GM12872 (cell line): ENCODE measurements around the gene MALAT1.

Experiments used
- TF ChIP-seq, protein P1 (sequence below): IDR thresholded peaks from 3 replicates; pipeline ENCODE4 v1.5.1; 2011; ENCODE audit warnings: low read depth, mild to moderate bottlenecking, low read length, moderate library complexity; ENCODE audit not compliant: insufficient read depth

MALAT1 gene

DNA sequence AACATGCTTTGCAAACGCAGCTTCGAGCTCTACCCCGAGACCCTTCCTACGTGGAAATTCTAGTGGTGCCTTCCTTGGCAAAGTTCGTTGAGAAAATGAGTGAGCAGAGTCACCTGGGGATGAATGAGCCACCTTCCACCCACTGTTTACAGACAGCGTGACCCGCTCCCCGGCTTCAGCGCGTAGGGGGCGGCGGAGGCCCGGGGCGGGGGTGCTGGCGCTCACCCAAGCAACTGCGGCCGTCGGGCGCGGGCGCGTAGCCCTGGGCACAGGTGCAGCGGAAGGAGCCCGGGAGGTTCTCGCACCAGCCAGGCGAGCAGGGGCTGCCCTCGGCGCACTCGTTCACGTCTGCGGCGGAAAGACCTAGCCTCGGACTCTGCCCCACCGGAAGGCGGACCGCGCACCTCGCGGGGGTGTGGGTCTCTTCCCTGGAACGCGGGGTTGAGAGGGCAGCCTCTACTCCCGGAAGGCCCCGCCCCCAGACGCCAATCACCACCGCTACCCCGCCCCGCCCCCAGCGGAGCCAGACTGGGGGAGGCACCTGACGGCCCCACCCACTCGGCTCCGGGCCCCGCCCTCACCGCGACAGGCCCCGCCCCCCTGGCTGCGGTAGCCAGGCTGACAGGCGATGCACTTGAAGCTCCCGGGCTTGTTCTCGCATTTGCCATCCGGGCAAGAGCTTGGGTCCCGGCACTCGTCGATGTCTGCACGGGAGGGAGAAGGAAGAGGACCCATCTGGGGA, 47.5 kb downstream of the MALAT1 start:
- TF ChIP-seq, protein P1, sequence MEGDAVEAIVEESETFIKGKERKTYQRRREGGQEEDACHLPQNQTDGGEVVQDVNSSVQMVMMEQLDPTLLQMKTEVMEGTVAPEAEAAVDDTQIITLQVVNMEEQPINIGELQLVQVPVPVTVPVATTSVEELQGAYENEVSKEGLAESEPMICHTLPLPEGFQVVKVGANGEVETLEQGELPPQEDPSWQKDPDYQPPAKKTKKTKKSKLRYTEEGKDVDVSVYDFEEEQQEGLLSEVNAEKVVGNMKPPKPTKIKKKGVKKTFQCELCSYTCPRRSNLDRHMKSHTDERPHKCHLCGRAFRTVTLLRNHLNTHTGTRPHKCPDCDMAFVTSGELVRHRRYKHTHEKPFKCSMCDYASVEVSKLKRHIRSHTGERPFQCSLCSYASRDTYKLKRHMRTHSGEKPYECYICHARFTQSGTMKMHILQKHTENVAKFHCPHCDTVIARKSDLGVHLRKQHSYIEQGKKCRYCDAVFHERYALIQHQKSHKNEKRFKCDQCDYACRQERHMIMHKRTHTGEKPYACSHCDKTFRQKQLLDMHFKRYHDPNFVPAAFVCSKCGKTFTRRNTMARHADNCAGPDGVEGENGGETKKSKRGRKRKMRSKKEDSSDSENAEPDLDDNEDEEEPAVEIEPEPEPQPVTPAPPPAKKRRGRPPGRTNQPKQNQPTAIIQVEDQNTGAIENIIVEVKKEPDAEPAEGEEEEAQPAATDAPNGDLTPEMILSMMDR = no peak

DNA sequence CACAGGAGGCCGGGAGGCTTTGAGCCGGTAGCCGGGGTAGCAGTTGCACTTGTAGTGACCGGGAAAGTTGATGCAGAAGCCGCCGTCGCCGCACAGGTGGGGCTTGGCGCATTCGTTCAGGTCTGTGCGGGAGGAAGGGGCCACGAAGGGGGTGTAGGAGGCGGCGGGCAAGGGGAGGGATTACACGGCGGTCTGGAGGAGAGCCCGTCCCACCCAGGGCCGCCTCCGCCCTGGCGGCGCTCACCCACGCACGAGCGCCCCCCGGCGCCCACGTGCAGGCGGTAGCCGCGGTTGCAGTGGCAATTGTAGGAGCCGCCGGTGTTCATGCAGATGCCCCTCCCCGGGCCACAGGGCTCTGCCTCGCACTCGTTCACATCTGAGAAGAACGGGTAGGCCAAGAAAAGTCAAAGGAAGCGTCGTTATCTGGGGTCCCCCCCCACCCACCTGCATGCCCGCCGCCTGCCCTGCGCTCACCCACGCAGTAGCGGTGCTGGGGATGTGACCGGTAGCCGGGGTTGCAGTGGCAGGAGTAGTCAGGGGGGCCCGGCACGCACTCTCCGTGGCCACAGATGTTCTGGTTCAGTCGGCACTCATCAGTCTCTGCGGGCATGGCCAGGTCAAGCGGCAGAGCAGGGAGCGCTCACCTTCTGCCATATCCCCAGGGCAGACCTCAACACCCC, 48.7 kb downstream of the MALAT1 start:
- TF ChIP-seq, protein P1 = no peak

DNA sequence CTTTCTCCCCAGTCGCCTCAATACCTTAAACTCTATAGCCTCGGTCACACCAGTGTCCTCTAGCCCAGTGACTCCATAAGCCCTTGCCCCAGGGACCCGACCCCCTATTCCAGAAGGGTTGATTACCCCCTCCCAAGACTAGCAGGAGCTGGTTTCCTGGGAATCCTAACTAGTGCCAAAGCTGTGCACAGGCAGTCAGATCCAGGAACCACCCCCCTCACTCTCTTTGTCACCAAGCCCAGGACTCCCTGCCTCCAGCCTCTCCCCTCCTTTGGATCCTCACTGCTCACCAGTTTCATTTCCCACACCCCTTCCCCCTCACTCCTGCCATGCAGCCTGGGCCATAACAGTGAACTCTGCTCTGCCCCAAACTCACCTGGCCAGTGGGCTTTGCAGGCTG, 49.5 kb downstream of the MALAT1 start:
- TF ChIP-seq, protein P1 = no peak

DNA sequence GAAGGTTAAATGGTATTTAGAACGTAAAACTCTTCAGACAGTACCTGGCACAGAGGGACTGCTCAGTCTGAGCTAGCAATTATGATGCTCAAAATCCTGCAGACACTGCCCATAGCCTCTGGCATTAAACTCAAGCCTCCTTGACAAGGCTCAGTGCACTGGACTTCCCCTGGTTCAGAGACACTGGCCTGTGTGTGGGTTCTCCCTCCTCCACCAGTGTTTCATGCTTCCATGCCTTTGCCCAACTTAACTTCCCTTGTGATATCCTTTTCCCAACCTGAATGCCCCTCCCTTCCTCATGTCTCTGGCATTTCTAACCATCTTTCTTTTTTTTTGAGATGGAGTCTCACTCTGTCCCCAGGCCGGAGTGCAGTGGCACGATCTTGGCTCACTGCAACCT, 50.3 kb downstream of the MALAT1 start:
- TF ChIP-seq, protein P1 = no peak

DNA sequence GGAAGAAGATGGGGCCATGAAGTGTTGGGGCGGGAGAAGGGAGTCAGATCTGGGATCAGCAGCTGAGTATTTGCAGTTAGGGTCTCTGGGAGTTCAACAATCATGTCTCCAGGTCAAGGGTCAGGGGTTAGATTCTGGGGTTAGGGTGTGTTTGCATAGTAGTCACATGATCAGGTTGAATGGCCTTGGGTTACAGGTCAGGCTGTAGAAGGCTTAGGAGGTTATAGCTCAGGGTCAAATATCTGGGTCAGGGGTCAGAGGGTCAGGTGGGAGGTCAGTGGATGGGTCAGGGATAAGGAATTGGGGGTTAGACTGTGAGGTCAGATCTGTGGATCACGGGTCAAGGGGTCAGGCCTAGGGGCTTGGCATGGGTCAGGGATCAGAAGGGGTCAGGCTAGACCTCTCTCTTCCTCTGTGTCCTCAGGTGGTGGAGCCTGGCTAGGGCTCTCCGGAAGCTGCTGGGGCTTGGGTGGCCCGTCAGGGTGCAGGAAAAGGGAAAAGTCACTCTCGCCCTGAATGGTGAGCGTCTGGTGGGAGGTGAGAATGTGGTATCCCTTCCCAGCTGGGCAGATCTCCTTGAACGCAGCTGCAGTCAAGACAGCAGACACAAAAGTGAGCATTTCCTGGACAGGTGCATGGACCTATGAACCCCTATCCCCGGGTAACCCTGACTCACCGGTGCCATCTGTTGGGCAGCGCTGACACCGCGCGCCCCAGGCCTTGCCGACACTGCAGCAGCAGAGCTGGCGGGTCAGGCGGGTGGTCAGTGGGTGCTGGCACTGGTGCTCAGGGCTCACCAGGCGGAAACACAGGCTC, 52.9 kb downstream of the MALAT1 start:
- TF ChIP-seq, protein P1 = peak; percentile 92

DNA sequence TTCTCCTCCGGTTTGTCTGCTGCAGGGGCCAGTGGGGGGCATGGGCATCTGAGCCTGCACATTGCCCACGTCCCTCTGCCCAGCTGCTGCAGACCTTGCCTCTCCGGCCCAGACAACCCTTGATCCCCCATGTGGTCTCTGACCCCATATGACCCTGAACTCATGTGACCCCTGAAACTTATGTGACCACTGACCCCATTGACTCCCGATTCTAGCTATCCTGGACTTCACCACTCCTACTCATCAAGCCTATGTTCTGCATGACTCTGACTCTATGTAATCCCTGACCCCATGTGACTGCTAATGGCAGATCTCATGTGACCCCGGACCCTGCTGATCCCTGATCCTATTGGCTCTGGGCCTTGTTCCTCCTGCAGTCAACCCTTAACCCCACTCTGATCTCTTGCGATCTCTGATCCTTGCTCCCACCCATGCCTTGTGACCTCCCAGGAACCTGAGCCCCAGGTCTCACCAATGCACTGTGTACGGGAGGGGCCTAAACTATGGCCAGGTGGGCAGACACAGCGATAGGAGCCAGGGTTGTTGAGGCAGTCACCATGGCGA, 53.6 kb downstream of the MALAT1 start:
- TF ChIP-seq, protein P1 = no peak
